Muscle of back (tissue), 11 donors: Measurements from ENCODE around the gene TPX2. TPM values are rescaled to one million over a fixed set of nuclear protein-coding genes. Genes with fewer than 3 reads are reported as not detected.
A peak's percentile ranks its signal among the peaks of the same experiment; 100 is the strongest.

ENCODE experiments used
- DNase-seq, 3 donors: peaks; one replicate each; pipeline versions ENCODE4 v3.0.0 to v3.0.0-alpha.2; 2013
- polyA plus RNA-seq, 10 donors: library from polyadenylated mRNA; unstranded; fragments of 120-200 nt; gene quantifications; one replicate each; pipeline ENCODE4 v1.2.1, GENCODE V29; 2013; ENCODE audit not compliant: insufficient read length in 10 of 10

Gene TPX2
- polyA plus RNA-seq, 10 donors = 20.0 to 46.9 (median 30.5) TPM

DNA sequence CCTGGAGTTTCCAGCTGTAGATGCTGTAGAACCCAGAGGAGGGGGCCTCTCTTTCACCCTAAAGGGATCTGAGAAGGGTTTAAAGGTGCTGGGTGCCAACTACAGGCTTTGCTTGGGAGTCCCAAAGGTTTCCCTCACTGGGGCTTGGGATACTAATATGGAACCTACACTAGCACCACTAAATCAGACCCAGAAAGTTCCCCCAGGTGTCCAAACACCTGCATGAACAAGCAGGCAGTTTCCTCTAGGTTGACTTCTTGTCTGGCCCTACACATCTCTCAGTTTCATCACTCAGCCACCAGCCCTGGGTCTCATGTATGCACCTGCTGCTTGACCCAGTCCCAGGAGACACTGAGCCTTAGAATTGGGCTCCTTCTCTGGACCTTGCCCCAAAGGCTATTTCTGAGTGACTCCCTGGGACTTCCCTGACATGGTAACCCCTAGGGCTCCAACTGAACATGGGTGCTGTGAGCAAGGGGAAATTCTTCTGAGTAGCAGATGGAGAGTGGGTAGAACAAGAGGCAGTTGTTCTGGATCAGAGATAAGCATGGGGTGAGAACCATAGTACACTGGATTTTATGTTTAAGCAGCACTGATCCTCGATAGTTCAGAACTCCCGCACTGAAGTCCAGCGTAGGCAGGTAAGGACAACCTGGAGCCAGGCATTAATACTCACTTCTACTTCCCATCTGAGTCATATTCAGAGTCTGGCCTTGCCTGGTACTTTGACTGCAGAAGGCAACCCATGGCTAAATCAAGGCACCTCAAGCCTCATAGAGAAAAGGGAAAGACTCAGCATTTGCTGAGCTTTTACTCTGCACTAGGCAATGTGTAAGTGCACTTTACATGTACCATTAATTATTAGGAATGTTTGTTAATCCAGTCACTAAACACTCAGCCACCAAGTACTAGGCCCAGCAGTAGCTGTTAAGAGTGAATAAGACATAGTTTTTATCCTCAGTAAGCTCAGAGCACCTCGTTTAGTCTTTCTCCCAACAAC is 33.2 kb upstream of the TPX2 start:
- DNase-seq = peak in 1 of 3 donors; percentile 1

DNA sequence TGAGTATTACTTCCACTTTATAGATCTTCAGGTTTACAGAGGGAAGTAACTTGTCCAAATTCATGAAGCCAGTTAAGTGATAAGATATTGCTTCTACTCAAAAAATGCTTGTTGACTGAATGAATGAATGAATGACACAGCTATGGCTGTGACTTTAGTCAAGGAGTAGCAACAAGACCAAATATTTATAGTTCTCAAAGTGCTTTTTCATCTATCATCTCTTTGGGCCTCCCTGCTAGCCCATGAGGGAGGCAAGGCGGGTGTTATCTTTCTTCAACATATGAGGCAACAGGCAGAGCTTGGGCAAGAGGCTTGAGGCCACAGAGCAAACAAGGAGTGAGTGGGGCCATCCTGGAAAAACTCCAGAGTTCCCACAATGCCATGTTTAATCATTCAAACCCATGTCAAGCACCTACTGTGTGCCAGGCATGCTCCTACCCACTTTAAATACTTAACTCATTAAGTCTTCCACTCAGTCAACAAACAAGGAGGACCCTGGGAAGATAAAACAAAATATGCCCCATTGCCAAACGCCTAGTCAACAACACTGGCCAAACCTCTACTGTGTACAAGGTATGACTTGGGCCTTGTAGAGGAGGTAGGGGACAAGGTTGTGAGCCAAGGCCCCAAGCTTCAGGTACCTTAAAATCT is 32.4 kb upstream of the TPX2 start:
- DNase-seq = peak in 1 of 3 donors; percentile 4

GRCh38 chr20:31707258-31707615 is 31.9 kb upstream of the TPX2 start:
- DNase-seq = no peak

DNA sequence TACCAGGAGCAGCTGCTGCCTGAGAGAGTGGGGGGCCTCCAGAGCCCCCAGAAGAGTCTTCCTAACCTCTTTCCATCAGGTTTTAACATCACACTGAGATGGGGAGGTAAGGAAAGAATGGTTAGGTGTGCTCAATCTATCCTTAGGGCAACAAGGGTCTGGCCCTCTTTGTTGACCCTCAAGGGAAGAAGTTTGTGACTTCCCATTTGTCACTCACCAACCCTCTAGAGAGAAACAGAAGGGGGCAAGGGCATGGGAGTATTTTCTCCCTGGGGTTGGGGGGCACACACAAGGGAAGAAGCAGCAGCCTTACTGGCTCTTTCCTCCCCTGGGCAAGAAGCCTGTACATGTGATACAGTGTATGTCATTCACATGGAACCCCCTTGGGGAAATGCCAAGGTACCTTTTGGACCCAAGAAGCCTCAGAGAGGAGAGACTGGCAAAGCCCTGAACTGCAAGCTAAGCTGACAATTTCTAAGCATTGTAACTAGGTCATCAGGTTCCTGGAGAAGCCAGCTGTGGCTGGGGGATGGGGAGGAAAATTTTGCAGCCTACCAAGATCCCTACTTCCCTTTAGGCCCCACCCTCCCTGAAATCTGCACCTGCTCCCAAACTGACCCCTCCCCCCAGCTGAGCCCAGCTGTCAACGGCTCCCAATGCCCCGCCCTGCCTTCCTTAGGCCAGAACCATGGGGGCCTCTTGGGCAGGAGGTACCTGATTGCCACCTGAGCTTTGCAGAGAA is 30.9 kb upstream of the TPX2 start:
- DNase-seq = peak; percentile 51 to 79 (median 65)

GRCh38 chr20:31708736-31709534 is 30.2 kb upstream of the TPX2 start:
- DNase-seq = no peak

GRCh38 chr20:31709939-31710338 is 29.2 kb upstream of the TPX2 start:
- no peak for DNase-seq

DNA sequence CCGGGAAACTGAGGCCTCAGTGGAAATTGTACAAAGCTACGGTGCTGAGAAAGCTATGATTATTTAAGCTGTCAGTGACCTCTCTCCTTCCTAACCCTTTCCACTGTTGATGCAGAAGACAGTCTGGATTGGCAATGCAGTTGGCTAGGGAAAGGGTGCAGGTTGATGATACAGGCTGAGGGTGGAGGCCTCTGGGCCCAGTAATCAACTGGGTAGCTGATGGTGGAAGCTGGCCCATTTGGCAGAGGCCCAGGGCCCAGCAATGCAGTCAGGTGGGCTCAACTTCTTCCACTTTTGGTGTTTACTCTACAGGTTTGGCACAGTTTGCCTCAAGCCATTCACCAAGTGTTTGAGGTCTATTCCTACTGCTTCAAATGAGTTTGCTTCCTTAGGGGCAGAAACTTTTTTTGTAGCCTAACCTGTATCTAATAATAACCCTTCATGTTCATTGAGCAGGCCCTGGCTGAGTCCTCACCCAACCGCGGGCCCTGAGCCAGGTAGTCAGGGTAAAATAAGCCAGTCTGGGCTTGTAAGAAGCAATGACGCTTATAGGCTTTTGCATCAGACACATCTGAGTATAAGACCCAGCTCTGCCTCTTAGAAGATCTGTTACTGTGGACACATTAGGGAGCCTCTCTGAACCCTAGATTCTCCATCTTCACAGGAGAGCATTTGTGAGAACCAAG is 28.5 kb upstream of the TPX2 start:
- DNase-seq = no peak

DNA sequence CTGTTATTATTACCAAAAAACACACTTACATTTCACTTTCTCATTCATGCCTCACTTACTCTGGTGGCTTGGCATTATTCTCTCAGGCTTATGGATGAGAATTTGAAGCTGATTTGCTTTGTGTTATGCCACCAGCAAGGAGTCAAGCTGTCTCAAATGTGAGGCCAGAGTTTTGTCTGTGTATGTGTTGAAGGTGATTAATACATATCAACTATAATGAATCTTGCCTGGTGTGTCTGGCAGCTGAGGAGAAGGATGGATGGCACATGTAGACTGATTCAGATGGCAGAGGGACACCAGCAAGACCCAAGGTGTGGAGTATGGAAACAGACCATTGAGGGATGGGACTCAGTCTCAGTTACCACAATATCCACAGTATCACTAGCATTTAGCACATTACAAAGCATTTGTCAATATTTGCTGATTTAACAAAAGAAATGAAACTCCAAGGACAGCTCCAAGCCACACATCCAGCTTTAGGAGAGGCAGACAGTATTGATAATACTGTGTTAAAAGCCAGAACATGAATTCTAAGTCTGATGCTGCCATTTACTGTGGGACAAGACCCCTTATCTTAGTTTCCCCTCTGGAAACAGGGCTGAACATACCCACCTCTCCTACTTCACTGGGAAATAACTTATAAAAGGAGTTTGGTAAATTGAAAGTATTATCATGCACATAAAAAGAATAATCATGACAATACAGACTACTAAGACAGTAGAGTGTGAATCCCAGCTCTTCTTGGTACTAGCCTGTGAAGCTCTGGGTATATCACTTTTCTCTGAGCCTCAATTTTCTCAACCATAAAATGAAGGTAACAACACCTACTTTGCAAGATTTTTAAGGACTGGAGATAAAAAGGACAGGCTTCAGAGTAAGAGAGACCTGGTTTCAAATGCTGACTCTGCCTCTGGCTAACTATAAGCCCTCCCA is 27.6 kb upstream of the TPX2 start:
- DNase-seq = no peak

GRCh38 chr20:31712112-31712553 is 27.0 kb upstream of the TPX2 start:
- DNase-seq = peak in 1 of 3 donors; percentile 50

- DNase-seq = peak; percentile 68 to 86 (median 77)
Observed at GRCh38 chr20:31712564-31713311, 26.4 kb upstream of the TPX2 start.

DNA sequence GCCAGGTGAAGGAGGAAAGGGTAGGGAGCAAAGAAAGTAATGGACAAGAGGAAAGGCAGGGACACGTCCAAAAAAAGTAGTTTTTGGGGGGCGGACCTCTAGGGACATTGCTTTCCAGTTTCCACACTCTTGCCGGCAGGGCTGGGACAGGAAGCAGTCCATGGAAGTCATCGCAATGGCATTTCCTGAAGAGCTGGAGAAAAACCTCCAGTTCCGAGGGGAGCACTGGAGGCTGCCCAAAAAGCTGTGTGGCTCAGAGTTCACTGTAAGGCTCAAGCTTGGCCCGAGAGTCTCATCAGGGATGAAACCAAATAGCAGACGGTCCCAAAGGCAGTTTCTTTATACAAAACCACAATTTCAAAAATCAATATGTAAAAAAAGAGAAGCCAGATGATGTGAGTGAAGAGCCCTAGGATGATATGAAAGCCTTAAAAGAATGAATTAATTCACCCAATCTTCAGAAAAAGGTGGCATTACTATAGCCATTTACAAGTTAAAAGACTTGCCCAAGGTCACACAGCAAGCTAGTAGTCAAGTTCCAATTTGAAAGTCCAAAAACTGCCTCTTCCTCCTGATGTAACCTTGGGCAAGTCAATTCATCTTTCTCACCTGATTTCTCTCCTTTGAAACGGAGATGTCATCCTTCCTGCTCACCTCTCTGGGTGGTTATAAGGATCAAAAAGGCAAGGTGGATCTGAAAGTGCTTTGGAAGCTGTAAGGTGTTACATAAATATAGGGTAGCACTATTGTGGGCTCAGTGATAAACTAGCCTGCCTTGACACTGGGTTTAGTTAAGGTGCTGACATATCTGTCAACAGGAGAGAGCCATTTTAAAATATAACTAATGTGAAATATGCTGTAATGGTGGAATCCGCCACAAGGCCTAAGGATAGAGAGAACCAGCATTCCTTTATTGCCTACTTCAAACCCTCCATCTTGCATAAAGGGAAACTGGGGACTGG is 25.5 kb upstream of the TPX2 start:
- peak; percentile 81 to 90 (median 87) for DNase-seq

- no peak for DNase-seq
Observed at GRCh38 chr20:31715766-31716165, 23.3 kb upstream of the TPX2 start.

DNA sequence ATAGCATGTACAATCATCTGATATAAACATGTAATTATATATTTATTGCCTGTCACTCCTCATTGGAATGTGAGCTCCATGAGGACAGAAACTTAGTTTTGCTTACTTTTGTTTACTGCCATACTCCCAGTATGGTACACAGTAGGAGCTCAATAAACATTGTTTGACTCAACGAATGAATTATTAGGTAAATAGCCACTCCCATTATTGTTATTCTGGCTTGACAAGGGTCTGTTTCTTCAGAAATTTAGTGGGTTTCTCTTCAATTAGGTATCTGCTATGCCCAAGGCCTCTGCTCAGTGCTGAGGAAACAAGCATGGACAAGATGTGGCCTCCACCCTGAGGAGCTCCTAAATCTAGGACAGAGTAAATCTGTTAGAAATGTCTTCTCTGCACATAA is 22.7 kb upstream of the TPX2 start:
- DNase-seq = no peak

GRCh38 chr20:31716818-31717477 is 22.1 kb upstream of the TPX2 start:
- no peak for DNase-seq

GRCh38 chr20:31717478-31718201 is 21.4 kb upstream of the TPX2 start:
- DNase-seq = no peak

DNA sequence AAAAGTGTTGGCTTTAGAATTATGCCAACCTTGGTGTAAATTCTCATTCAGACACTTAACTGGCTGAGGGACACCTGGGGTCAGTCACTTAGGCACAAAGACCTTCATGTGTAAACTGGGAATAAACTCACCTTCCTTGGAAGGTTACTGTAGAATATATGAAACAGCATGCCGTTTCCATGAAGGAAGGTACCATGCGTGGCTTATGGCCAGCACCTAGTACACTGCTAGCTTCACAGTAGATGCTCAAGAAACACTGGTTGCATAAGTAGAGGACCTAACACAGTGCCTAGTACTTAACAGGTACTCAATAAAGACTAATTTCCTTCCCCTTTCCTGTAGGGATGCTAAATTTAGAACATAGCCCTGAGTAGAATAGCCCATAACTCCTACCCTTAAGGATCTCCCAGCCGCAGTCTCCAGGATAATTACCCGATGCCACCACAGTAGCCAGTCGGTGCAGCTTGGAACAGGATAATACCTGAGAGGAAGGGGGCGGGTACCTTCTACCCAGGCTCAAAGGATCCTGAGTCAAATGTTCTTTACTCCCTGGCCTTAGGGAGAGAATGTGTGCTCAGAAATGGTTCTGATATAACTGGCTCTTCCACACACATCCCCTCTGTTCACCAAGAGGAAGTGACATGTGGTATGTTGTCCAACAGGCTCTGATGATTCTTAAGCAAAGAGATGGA is 20.0 kb upstream of the TPX2 start:
- DNase-seq = no peak
